WERI-Rb-1 (cell line): ENCODE data around the gene SNX8.

ENCODE experiments used
- DNase-seq: peaks from one replicate; pipeline ENCODE4 v3.0.0-alpha.2; 2020
- H3K27ac ChIP-seq: fragments of 250-450 bp; sonication (Bioruptor Pico); 2 replicates; pipeline ENCODE4 v1.5.1; 2020; ENCODE audit warnings: mild to moderate bottlenecking, moderate library complexity
- H3K27me3 ChIP-seq: fragments of 250-450 bp; sonication (Bioruptor Pico); 2 replicates; pipeline ENCODE4 v1.5.1; 2021; ENCODE audit warnings: mild to moderate bottlenecking, low read depth, moderate library complexity; ENCODE audit not compliant: insufficient read depth, severe bottlenecking
- H3K36me3 ChIP-seq: fragments of 250-450 bp; sonication (Bioruptor Pico); 2 replicates; pipeline ENCODE4 v1.5.1; 2020; ENCODE audit warnings: mild to moderate bottlenecking, moderate library complexity
- H3K4me3 ChIP-seq: 2 replicates; pipeline ENCODE4 v1.5.1; 2011; ENCODE audit warnings: low read depth, mild to moderate bottlenecking, control low read depth, low read length
- H3K9me3 ChIP-seq: fragments of 250-450 bp; sonication (Bioruptor Pico); 2 replicates; pipeline ENCODE4 v1.5.1; 2021; ENCODE audit warnings: mild to moderate bottlenecking, moderate library complexity; ENCODE audit not compliant: severe bottlenecking
- CTCF ChIP-seq: IDR thresholded peaks from 2 replicates; pipeline ENCODE4 v1.5.1; 2011; ENCODE audit warnings: low read depth, mild to moderate bottlenecking, control low read depth, inconsistent platforms, low read length

Gene SNX8

GRCh38 chr7:2299131-2299829 lies 15.0 kb downstream of the SNX8 start:
- TF ChIP-seq CTCF: no peak
- Histone ChIP-seq H3K9me3 (no peaks in the 10 kb centered on the region), H3K36me3 (no peaks in the 10 kb centered on the region), H3K27ac (no peak overlapping the region), H3K27me3 (no peaks in the 10 kb centered on the region), H3K4me3 (no peak overlapping the region)
- DNase-seq: no peak

GRCh38 chr7:2296832-2297231 lies 17.4 kb downstream of the SNX8 start:
- DNase-seq: no peak
- H3K27me3 ChIP-seq: no peaks in the 10 kb centered on the region
- H3K36me3 ChIP-seq: no peaks in the 10 kb centered on the region
- no peak overlapping the region for H3K27ac ChIP-seq
- no peaks in the 10 kb centered on the region for H3K9me3 ChIP-seq
- no peak for TF ChIP-seq CTCF
- no peak overlapping the region for H3K4me3 ChIP-seq

GRCh38 chr7:2295936-2296620 lies 18.2 kb downstream of the SNX8 start:
- Histone ChIP-seq H3K27me3 (no peaks in the 10 kb centered on the region), H3K36me3 (no peaks in the 10 kb centered on the region), H3K27ac (no peak overlapping the region), H3K4me3 (no peak overlapping the region), H3K9me3 (no peaks in the 10 kb centered on the region)
- no peak for DNase-seq
- TF ChIP-seq CTCF: no peak

GRCh38 chr7:2290877-2291276 lies 23.4 kb downstream of the SNX8 start:
- H3K9me3 ChIP-seq: no peaks in the 10 kb centered on the region
- no peak overlapping the region for H3K27ac ChIP-seq
- no peak for TF ChIP-seq CTCF
- H3K36me3 ChIP-seq: no peaks in the 10 kb centered on the region
- no peaks in the 10 kb centered on the region for H3K27me3 ChIP-seq
- H3K4me3 ChIP-seq: no peak overlapping the region
- no peak for DNase-seq

- H3K27ac ChIP-seq: no peak overlapping the region
- H3K27me3 ChIP-seq: no peaks in the 10 kb centered on the region
- no peak for DNase-seq
- TF ChIP-seq CTCF: no peak
- no peaks in the 10 kb centered on the region for H3K9me3 ChIP-seq
- no peak overlapping the region for H3K4me3 ChIP-seq
- H3K36me3 ChIP-seq: no peaks in the 10 kb centered on the region
Measured at GRCh38 chr7:2289621-2290020, 24.6 kb downstream of the SNX8 start.
